GM06990 (cell line): Measurements from ENCODE around the gene CHD8.

Source experiments
- DNase-seq: peaks from one replicate; pipeline ENCODE4 v3.0.0-alpha.2; 2011; ENCODE audit not compliant: insufficient read length; ENCODE audit errors: extremely low read depth
- H3K27me3 ChIP-seq: replicated peaks from 2 replicates; pipeline ENCODE4 v1.6.0; 2011; ENCODE audit warnings: low read length; ENCODE audit not compliant: control insufficient read depth, insufficient read depth
- H3K36me3 ChIP-seq: 2 replicates; pipeline ENCODE4 v1.5.1; 2011; ENCODE audit warnings: low read length; ENCODE audit not compliant: control insufficient read depth, insufficient read depth
- H3K4me3 ChIP-seq: replicated peaks from 2 replicates; pipeline ENCODE4 v1.5.1; 2011; ENCODE audit warnings: low read depth, mild to moderate bottlenecking, control low read depth, low read length
- TF ChIP-seq, protein P1 (sequence below): IDR thresholded peaks from 2 replicates; pipeline ENCODE4 v1.5.1; 2011; ENCODE audit warnings: low read length, control low read depth, mild to moderate bottlenecking, inconsistent platforms; ENCODE audit not compliant: insufficient read depth, poor library complexity, severe bottlenecking

The CHD8 gene

DNA sequence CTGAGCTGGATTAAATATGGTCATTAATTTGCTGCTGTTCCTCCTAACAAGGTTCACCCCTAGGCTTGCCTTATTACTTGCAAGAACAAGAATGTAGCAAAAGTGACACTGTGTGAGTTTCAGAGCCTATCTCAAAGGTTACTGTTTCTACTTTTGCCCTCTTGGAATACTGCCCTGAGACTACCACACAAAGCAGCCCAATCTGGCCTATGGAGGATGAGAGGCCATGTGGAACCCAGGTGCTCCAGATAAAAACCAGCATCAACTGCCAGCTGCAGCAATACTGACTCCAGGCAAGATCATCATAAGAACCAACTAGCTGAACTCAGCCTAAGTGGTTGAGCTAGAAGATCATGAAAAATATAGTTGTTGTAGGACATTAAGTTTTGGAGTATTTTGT is 49.7 kb downstream of the CHD8 start:
- peaks cover 24% of the 10 kb centered on the region for H3K36me3 ChIP-seq

DNA sequence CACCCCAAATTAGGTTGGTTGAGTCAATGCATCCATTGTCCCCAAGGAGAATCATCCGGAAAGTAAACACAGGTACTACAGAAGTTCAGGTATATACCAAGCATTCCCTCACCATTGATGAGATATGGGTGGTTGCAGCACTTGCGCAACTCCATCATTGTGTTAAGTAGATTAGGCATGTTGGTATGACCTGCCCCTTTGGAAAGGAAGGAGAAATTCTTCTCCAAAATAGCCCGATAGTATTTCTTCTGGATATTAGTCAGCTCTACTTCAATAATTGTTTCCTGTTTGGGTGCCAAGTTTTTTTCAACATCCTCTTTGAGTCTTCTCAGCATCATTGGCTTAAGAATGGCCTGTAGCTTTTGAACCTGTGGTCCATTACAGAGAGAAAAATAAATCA is 50.8 kb downstream of the CHD8 start:
- TF ChIP-seq, protein P1, sequence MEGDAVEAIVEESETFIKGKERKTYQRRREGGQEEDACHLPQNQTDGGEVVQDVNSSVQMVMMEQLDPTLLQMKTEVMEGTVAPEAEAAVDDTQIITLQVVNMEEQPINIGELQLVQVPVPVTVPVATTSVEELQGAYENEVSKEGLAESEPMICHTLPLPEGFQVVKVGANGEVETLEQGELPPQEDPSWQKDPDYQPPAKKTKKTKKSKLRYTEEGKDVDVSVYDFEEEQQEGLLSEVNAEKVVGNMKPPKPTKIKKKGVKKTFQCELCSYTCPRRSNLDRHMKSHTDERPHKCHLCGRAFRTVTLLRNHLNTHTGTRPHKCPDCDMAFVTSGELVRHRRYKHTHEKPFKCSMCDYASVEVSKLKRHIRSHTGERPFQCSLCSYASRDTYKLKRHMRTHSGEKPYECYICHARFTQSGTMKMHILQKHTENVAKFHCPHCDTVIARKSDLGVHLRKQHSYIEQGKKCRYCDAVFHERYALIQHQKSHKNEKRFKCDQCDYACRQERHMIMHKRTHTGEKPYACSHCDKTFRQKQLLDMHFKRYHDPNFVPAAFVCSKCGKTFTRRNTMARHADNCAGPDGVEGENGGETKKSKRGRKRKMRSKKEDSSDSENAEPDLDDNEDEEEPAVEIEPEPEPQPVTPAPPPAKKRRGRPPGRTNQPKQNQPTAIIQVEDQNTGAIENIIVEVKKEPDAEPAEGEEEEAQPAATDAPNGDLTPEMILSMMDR, result no peak
- Histone ChIP-seq H3K4me3 (no peak overlapping the region), H3K36me3 (peaks cover 22% of the 10 kb centered on the region), H3K27me3 (no peaks in the 10 kb centered on the region)
- no peak for DNase-seq

More for the DNA sequence above, 49.7 kb downstream of the CHD8 start:
- no peak for DNase-seq
- Histone ChIP-seq H3K4me3 (no peak overlapping the region), H3K27me3 (no peaks in the 10 kb centered on the region)
- TF ChIP-seq, protein P1, result no peak

DNA sequence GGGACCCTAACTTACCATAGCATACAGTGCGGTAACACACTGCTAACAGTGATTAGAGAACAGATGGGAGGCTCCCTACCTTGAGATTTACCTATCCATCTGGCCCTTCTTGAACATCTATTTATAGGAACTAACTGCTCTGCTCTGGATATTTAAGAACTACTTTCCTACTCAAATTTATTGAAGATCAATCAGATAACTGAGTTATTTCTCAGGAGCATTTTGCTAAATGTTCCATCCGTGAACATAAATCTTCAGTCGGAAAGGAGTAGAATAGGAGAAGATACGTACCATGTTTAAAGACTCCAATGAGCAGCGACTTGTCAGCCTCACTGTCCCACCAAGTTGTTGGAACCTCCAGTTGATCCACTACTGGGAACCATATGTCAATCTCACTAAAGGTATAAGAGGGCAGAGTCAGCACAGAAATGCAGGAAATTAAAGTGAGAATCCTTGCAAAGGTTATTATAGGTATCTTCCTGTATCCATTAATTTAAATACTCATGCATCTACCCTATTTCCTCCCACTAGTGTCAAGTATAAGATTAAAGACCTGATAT is 56.5 kb downstream of the CHD8 start:
- DNase-seq, result no peak
- TF ChIP-seq, protein P1, result no peak
- no peak overlapping the region for H3K4me3 ChIP-seq
- H3K36me3 ChIP-seq, result peaks cover 35% of the 10 kb centered on the region
- no peaks in the 10 kb centered on the region for H3K27me3 ChIP-seq

DNA sequence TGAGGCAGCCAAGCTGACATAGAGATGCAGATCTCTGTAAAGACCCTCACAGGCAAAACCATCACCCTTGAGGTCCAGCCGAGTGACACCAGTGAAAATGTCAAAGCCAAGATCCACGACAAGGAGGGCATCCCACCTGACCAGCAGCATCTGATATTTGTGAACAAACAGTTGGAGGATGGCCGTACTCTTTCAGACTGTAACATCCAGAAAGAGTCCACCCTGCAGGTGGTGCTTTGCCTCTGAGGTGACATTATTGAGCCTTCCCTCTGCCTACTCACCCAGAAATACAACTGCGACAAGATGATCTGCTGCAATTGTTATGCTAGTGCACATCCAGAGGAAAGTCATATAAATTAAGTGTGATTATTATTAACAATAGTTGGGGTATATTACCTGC is 57.0 kb downstream of the CHD8 start:
- TF ChIP-seq, protein P1, result no peak
- H3K4me3 ChIP-seq, result no peak overlapping the region
- H3K27me3 ChIP-seq, result no peaks in the 10 kb centered on the region
- H3K36me3 ChIP-seq, result peaks cover 39% of the 10 kb centered on the region
- DNase-seq, result no peak

DNA sequence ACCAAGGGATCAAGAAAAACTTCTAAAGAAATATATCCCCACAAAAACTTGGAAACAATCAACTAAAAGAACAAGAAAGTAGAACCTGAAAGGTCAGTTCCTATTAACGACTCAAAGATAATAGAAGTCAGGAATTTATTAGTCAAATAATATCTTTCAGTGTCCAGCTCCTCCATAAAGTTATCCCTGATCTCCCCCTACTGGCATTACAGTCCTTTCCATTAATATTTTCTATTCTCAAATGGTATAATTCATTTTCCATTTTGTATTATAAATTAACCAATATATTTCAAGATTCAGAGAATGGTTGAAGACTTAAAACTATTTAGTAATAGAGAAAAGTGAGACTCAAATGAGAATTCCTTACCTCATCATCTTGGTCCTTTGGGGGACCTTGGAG is 60.5 kb downstream of the CHD8 start:
- H3K36me3 ChIP-seq, result peaks cover 44% of the 10 kb centered on the region
- DNase-seq, result no peak
- no peak overlapping the region for H3K4me3 ChIP-seq
- no peaks in the 10 kb centered on the region for H3K27me3 ChIP-seq
- TF ChIP-seq, protein P1, result no peak

DNA sequence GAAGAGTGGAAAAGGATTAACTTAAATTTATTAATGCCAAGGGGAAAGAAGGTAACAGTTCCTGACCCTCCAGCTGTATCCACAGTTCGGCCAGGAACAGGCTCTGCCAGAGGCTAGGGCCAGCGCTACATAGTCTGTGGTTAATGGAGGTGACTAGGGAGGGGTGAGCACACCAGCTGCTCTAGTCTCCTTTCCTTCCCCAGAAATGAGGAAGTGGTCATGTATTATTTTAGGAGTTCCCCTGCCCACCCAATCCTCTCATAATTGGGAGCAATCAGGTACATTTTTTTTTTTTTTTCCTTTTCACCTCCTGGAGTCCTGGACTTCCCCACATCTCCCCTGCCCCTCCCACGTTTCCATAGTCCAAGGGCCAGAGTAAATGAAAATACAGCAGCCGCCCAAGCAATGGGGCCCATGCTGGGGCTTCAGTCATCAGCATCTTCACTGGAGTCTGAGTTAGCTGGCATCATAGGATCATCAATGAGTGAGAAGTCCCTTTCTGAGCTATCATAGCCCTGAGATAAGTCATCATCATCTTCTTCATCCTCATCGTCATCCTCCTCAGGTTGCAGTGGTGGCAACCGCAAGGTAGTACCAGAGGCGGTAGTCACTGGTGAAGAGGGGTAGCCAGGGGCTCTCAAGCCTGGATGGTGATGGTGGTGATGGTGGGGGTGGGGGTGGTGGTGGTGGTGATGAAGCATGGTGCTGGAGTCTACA is 70.6 kb downstream of the CHD8 start:
- Histone ChIP-seq H3K36me3 (peaks cover 11% of the 10 kb centered on the region), H3K4me3 (no peak overlapping the region), H3K27me3 (no peaks in the 10 kb centered on the region)
- TF ChIP-seq, protein P1, result no peak
- DNase-seq, result peak; percentile 60
